ENCODE data around the gene DMPK. TPM values are rescaled to one million over a fixed set of nuclear protein-coding genes. Genes with fewer than 3 reads are reported as not detected.

Gene DMPK
- total RNA-seq, 1 experiment from 2014 or later = 18.3 TPM

- no TSS peak for BruUV-seq (replicated peaks)
- no peaks in the 10 kb centered on the region for H4K20me1 ChIP-seq (ENCODE audit: low read length)
- ATAC-seq = no peak
Observed at GRCh38 chr19:45742969-45743368, 39.3 kb downstream of the DMPK start.

GRCh38 chr19:45739498-45740439, 42.5 kb downstream of the DMPK start:
- H3K9me2 ChIP-seq (replicated peaks; ENCODE audit: low read length) = no peaks in the 10 kb centered on the region
- no peaks in the 10 kb centered on the region for H3F3A ChIP-seq (ENCODE audit: low read length, unreplicated experiment)
- POLR2A ChIA-PET (ENCODE audit: unreplicated experiment) = no interaction called here
- TF ChIP-seq EZH2 (IDR thresholded peaks at IDR 0.05; ENCODE audit: low read length, unreplicated experiment) (no peak), EZH2phosphoT487 (IDR thresholded peaks at IDR 0.05; ENCODE audit: borderline replicate concordance, low read length) (no peak), CTCF (conservative IDR thresholded peaks at IDR 0.05; ENCODE audit: low read depth, low read length) (no peak)
- intact Hi-C loops (cut with micrococcal nuclease) = no loop called here
- no peak overlapping the region for H3K27ac ChIP-seq (ENCODE audit: low read length)
- H3K27me3 ChIP-seq (ENCODE audit: low read length) = no peaks in the 10 kb centered on the region
- ATAC-seq = no peak
- H2AFZ ChIP-seq (ENCODE audit: low read length) = no peak overlapping the region
- no peak overlapping the region for H3K4me2 ChIP-seq (ENCODE audit: low read length)
- BruUV-seq (replicated peaks) = no TSS peak
- CTCF ChIA-PET = no interaction called here
- H3K9ac ChIP-seq (ENCODE audit: low read length) = no peak overlapping the region
- H3K4me1 ChIP-seq (ENCODE audit: insufficient read depth, low read length) = no peaks in the 10 kb centered on the region
- no peaks in the 10 kb centered on the region for H3K79me2 ChIP-seq (ENCODE audit: low read length)
- H3K9me3 ChIP-seq (ENCODE audit: low read length) = no peaks in the 10 kb centered on the region
- no peak overlapping the region for H3K4me3 ChIP-seq (ENCODE audit: low read length)
- DNase-seq = no peak
- no peaks in the 10 kb centered on the region for H4K20me1 ChIP-seq (ENCODE audit: low read length)
- no peaks in the 10 kb centered on the region for H3K36me3 ChIP-seq (ENCODE audit: low read depth, low read length)

More at GRCh38 chr19:45742969-45743368, 39.3 kb downstream of the DMPK start:
- ChIA-PET POLR2A (ENCODE audit: unreplicated experiment) (no interaction called here), CTCF (no interaction called here)
- H3K4me1 ChIP-seq (ENCODE audit: insufficient read depth, low read length) = no peaks in the 10 kb centered on the region
- no peak overlapping the region for H3K9ac ChIP-seq (ENCODE audit: low read length)
- H3K27me3 ChIP-seq (ENCODE audit: low read length) = no peaks in the 10 kb centered on the region
- no peak overlapping the region for H2AFZ ChIP-seq (ENCODE audit: low read length)
- H3K27ac ChIP-seq (ENCODE audit: low read length) = no peak overlapping the region
- intact Hi-C loops (cut with micrococcal nuclease) = no loop called here
- no peaks in the 10 kb centered on the region for H3K9me3 ChIP-seq (ENCODE audit: low read length)
- TF ChIP-seq EZH2phosphoT487 (IDR thresholded peaks at IDR 0.05; ENCODE audit: borderline replicate concordance, low read length) (no peak), CTCF (conservative IDR thresholded peaks at IDR 0.05; ENCODE audit: low read depth, low read length) (no peak), EZH2 (IDR thresholded peaks at IDR 0.05; ENCODE audit: low read length, unreplicated experiment) (no peak)
- H3K79me2 ChIP-seq (ENCODE audit: low read length) = no peaks in the 10 kb centered on the region
- no peaks in the 10 kb centered on the region for H3K36me3 ChIP-seq (ENCODE audit: low read depth, low read length)
- H3K9me2 ChIP-seq (replicated peaks; ENCODE audit: low read length) = no peaks in the 10 kb centered on the region
- no peak overlapping the region for H3K4me3 ChIP-seq (ENCODE audit: low read length)
- no peak overlapping the region for H3K4me2 ChIP-seq (ENCODE audit: low read length)
- DNase-seq = no peak
- no peaks in the 10 kb centered on the region for H3F3A ChIP-seq (ENCODE audit: low read length, unreplicated experiment)

- DNase-seq (no peak), ATAC-seq (no peak)
- Histone ChIP-seq H3K4me3 (ENCODE audit: low read length) (no peak within 1 kb of the TSS), H3K27me3 (ENCODE audit: low read length) (no peaks in the 10 kb centered on the region), H3K27ac (ENCODE audit: low read length) (no peak within 1 kb of the TSS), H3K4me1 (ENCODE audit: insufficient read depth, low read length) (no peaks in the 10 kb centered on the region), H3K9me2 (replicated peaks; ENCODE audit: low read length) (no peaks in the 10 kb centered on the region), H3K36me3 (ENCODE audit: low read depth, low read length) (no peaks in the 10 kb centered on the region), H3K9me3 (ENCODE audit: low read length) (no peaks in the 10 kb centered on the region), H3K79me2 (ENCODE audit: low read length) (peaks cover 24% of the 10 kb centered on the region), H2AFZ (ENCODE audit: low read length) (no peak within 1 kb of the TSS), H3K4me2 (ENCODE audit: low read length) (no peak within 1 kb of the TSS), H3K9ac (ENCODE audit: low read length) (no peak within 1 kb of the TSS), H3F3A (ENCODE audit: low read length, unreplicated experiment) (no peaks in the 10 kb centered on the region), H4K20me1 (ENCODE audit: low read length) (no peaks in the 10 kb centered on the region)
- intact Hi-C loops (cut with micrococcal nuclease) = no loop called here
- CTCF ChIA-PET = no interaction called here
- BruUV-seq (replicated peaks) = no TSS peak
- POLR2A ChIA-PET (ENCODE audit: unreplicated experiment) = no interaction called here
- TF ChIP-seq EZH2phosphoT487 (IDR thresholded peaks at IDR 0.05; ENCODE audit: borderline replicate concordance, low read length) = no peak
- TF ChIP-seq EZH2 (IDR thresholded peaks at IDR 0.05; ENCODE audit: low read length, unreplicated experiment) = no peak
Observed at GRCh38 chr19:45733160-45733810, 49.0 kb downstream of the DMPK start, which contains the start of gene MEIOSIN. Gene MEIOSIN, plus strand, starts transcription at chr19:45733439. Its CDS starts 1,938 bp downstream, at chr19:45735377.

All from PC-3 (cell line).